Left lung (tissue), 10 donors: Measurements from ENCODE around the gene SUFU. TPM values are rescaled to one million over a fixed set of nuclear protein-coding genes. Genes with fewer than 3 reads are reported as not detected.
A peak's percentile ranks its signal among the peaks of the same experiment; 100 is the strongest.

Experiments
- ATAC-seq: fragments of 200-7000 bp; cut with Tn5 transposase; one replicate; pipeline ENCODE4 v1.9.1; 2020; ENCODE audit warnings: moderate library complexity
- DNase-seq, 4 donors: peaks; one replicate each; pipeline ENCODE4 v3.0.0-alpha.2; 2013 to 2020
- H3K27ac ChIP-seq, 2 donors: fragments of 200-600 bp; sonication (generic) in 1 of 2; one replicate each; pipeline versions ENCODE4 v1.5.0 to v1.8.0; 2020 to 2021
- H3K27me3 ChIP-seq, 2 donors: fragments of 200-600 bp; sonication (generic) in 1 of 2; one replicate each; pipeline versions ENCODE4 v1.5.0 to v1.8.0; 2020 to 2021
- H3K36me3 ChIP-seq, 2 donors: fragments of 200-600 bp; sonication (generic) in 1 of 2; one replicate each; pipeline versions ENCODE4 v1.5.0 to v1.8.0; 2020 to 2021
- H3K4me1 ChIP-seq, 2 donors: fragments of 200-600 bp; one replicate each; pipeline ENCODE4 v1.8.0; 2021
- H3K4me3 ChIP-seq, 2 donors: fragments of 200-600 bp; sonication (generic) in 1 of 2; one replicate each; pipeline versions ENCODE4 v1.5.0 to v1.8.0; 2020 to 2021; ENCODE audit warnings: mild to moderate bottlenecking in 1 of 2
- H3K9me3 ChIP-seq, 2 donors: fragments of 200-600 bp; sonication (generic) in 1 of 2; one replicate each; pipeline versions ENCODE4 v1.5.0 to v1.8.0; 2020 to 2021
- CTCF ChIP-seq, 2 donors: fragments of 200-600 bp; sonication (generic) in 1 of 2; IDR thresholded peaks; one replicate each; pipeline versions ENCODE4 v1.5.0 to v1.8.0; 2021; ENCODE audit warnings: antibody characterized with exemption in 2 of 2
- intact Hi-C, 2 donors: fragments of 100-400 bp; cut with DNase I; formaldehyde crosslinking; loops; one replicate each; pipeline versions ENCODE4 v1.11.2 to v1.14.2; 2022
- polyA plus RNA-seq, 6 donors: library from polyadenylated mRNA; unstranded; fragments of 120-200 nt; gene quantifications; one replicate each; pipeline ENCODE4 v1.2.1, GENCODE V29; 2013; ENCODE audit not compliant: insufficient read length in 6 of 6
- total RNA-seq, 2 donors: library from RNA; stranded (reverse); fragmentation: NEBNext Ultra II Directional; extraction: Animal tissue kit (Norgen Biotek cat#: 25700); gene quantifications; one replicate each; pipeline ENCODE4 v1.2.1, GENCODE V29; 2021
- donor health status: DM: no; HTN: yes; CAD: no.
- donor health status: DM: no; HTN: no; CAD: no.

SUFU gene
- total and polyA plus RNA-seq, 8 donors = 13.4 to 30.7 (median 27.7) TPM

GRCh38 chr10:102549549-102549948 is 45.8 kb downstream of the SUFU start:
- Histone ChIP-seq H3K27me3 (no peaks in the 10 kb centered on the region), H3K9me3 (no peaks in the 10 kb centered on the region), H3K4me1 (peaks cover 10 to 24% of the 10 kb centered on the region in 2 donors), H3K4me3 (no peak overlapping the region), H3K36me3 (peaks cover 0 to 26% of the 10 kb centered on the region in 2 donors), H3K27ac (no peak overlapping the region)
- no peak for TF ChIP-seq CTCF (IDR thresholded peaks at IDR 0.05)
- no peak for ATAC-seq
- DNase-seq = no peak
- intact Hi-C loops = no loop called here

- TF ChIP-seq CTCF (IDR thresholded peaks at IDR 0.05) = no peak
- no peak overlapping the region for H3K4me3 ChIP-seq
- DNase-seq = no peak
- peak; percentile 31 for ATAC-seq
- H3K4me1 ChIP-seq = peaks cover 10 to 20% of the 10 kb centered on the region in 2 donors
- no peaks in the 10 kb centered on the region for H3K9me3 ChIP-seq
- no peak overlapping the region for H3K27ac ChIP-seq
- H3K27me3 ChIP-seq = no peaks in the 10 kb centered on the region
- intact Hi-C loops = no loop called here
- H3K36me3 ChIP-seq = peaks cover 0 to 26% of the 10 kb centered on the region in 2 donors
Measured at GRCh38 chr10:102550636-102551210, 47.0 kb downstream of the SUFU start.

DNA sequence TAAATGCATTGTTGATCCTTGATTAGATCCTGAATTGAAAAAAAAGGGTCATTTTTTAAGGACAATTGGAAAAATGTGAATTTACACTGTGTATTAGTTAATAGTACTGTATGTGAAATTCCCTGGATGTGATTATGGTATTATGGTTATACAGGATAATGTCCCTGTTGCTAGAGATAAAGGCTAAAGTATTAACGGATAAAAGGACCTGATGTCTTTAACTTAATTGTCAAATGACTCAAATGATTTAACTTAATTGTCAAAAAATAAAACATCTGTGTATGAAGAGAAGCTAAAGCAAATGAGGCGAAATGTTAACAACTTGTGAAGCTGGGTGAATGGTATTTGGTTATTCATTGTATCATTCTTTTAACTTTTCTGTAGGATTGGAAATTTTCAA is 48.8 kb downstream of the SUFU start:
- Histone ChIP-seq H3K4me1 (peaks cover 0 to 3% of the 10 kb centered on the region in 2 donors), H3K4me3 (no peak overlapping the region), H3K9me3 (no peaks in the 10 kb centered on the region), H3K27ac (no peak overlapping the region), H3K27me3 (no peaks in the 10 kb centered on the region), H3K36me3 (peaks cover 0 to 26% of the 10 kb centered on the region in 2 donors)
- no peak for TF ChIP-seq CTCF (IDR thresholded peaks at IDR 0.05)
- intact Hi-C loops = no loop called here
- no peak for DNase-seq
- no peak for ATAC-seq

DNA sequence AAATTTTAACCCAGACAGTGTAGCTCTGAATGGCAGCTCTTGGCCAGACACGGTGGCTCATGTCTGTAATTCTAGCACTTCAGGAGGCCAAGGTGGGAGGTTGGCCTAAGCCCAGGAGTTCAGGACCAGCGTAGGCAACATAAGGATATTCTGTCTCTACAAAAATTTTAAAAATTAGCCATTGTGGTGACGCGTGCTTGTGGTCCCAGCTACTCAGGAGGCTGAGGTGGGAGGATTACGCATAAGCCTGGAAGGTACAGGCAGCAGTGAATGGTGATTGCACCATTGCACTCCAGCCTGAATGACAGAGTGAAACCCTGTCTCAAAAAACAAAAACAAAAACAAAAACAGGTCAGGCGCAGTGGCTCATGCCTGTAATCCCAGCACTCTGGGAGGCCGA is 50.0 kb downstream of the SUFU start:
- ATAC-seq = no peak
- DNase-seq = no peak
- Histone ChIP-seq H3K27me3 (no peaks in the 10 kb centered on the region), H3K27ac (no peak overlapping the region), H3K9me3 (no peaks in the 10 kb centered on the region), H3K36me3 (peaks cover 0 to 26% of the 10 kb centered on the region in 2 donors), H3K4me1 (no peaks in the 10 kb centered on the region), H3K4me3 (no peak overlapping the region)
- intact Hi-C loops = no loop called here
- TF ChIP-seq CTCF (IDR thresholded peaks at IDR 0.05) = no peak

DNA sequence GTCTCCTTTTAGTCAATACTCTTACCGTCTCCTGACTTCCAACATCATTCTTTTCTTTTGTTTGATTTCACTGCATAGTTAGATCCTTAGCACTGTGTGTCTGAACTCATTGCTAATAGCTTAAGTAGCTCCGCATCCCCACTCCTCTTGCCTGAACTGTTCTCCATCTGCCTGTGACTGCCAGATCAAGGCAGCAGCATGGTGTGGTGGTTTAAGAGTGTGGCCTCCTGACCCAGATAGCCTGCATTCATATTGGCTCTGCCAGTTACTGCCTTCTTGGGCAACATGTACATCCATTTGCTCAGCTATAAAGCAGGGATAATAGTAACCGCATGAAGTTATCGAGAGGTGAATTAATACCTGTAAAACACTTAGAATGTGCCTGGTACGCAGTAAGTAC is 50.8 kb downstream of the SUFU start:
- peaks cover 0 to 26% of the 10 kb centered on the region in 2 donors for H3K36me3 ChIP-seq
- no peaks in the 10 kb centered on the region for H3K9me3 ChIP-seq
- intact Hi-C loops = no loop called here
- H3K27ac ChIP-seq = no peak overlapping the region
- TF ChIP-seq CTCF (IDR thresholded peaks at IDR 0.05) = no peak
- no peak for DNase-seq
- ATAC-seq = no peak
- H3K27me3 ChIP-seq = no peaks in the 10 kb centered on the region
- no peaks in the 10 kb centered on the region for H3K4me1 ChIP-seq
- H3K4me3 ChIP-seq = no peak overlapping the region
